ENCODE data around the gene TMEM132A.

GRCh38 chr11:60914633-60915247, 9.5 kb upstream of the TMEM132A start:
- TF ChIP-seq EED (IDR thresholded peaks at IDR 0.05; ENCODE audit: low read depth) (no peak), IKZF2 (IDR thresholded peaks at IDR 0.05) (no peak), POLR2A (IDR thresholded peaks at IDR 0.05; ENCODE audit: low read depth, low read length) (no peak), ZNF274 (IDR thresholded peaks at IDR 0.05; ENCODE audit: insufficient read depth, insufficient read length) (no peak), CTCF (IDR thresholded peaks at IDR 0.05 in 2 of 3, conservative IDR thresholded peaks at IDR 0.05 in 1 of 3; ENCODE audit: control insufficient read depth in 2 of 3, extremely low read depth in 1 of 3, insufficient read depth in 1 of 3, low read depth in 3 of 3, low read length in 3 of 3) (no peak), E2F4 (IDR thresholded peaks at IDR 0.05; ENCODE audit: low read depth, low read length) (no peak), JUND (IDR thresholded peaks at IDR 0.05; ENCODE audit: low read depth, low read length) (no peak), SPI1 (IDR thresholded peaks at IDR 0.05; ENCODE audit: borderline replicate concordance, insufficient read depth, low read depth, low read length) (no peak)
